ENCODE measurements around the gene ITGBL1.

Gene ITGBL1

DNA sequence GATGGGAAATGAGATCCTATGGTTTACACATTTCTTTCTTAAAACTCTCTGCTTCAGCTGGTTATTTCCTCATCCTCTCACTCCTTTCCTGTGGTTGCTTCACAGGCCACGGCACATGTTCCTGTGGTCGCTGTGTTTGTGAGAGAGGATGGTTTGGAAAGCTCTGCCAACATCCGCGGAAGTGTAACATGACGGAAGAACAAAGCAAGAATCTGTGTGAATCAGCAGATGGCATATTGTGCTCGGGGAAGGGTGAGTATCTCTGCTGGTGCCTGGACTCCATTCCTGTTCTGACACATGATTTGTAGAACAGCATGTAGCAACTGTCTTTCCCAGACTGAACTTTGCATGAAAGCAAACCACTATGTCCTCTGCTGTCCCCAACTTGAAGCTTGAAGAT is 254.2 kb downstream of the ITGBL1 start:
- Histone ChIP-seq H3K36me3 (ENCODE audit: insufficient read depth, low read length) (no peaks in the 10 kb centered on the region), H3K4me1 (ENCODE audit: insufficient read depth, low read length) (peaks cover 62% of the 10 kb centered on the region), H3K4me3 (ENCODE audit: low read depth in 1 of 2, low read length in 2 of 2) (no peak overlapping the region), H3K27me3 (ENCODE audit: insufficient read depth, low read length, poor library complexity) (no peaks in the 10 kb centered on the region), H4K20me1 (ENCODE audit: insufficient read depth, low read length) (no peaks in the 10 kb centered on the region), H3K79me2 (ENCODE audit: insufficient read depth, low read length) (no peaks in the 10 kb centered on the region), H3K27ac (ENCODE audit: low read length) (peak overlapping the region; percentile 78), H2AFZ (ENCODE audit: low read depth, low read length) (no peak overlapping the region; the same call in 1 of the 2 replicates), H3K4me2 (ENCODE audit: insufficient read depth, low read length) (peak overlapping the region; percentile 33), H3K9ac (ENCODE audit: low read depth, low read length) (peak overlapping the region; percentile 43), H3K9me3 (ENCODE audit: insufficient read depth, low read length, severe bottlenecking) (no peaks in the 10 kb centered on the region)
- ATAC-seq (ENCODE audit: insufficient read depth, low read depth), result peak; percentile 90
- peak; percentile 92 for DNase-seq
- TF ChIP-seq CTCF (IDR thresholded peaks at IDR 0.05; ENCODE audit: borderline replicate concordance, extremely low read depth, low read length, poor library complexity, severe bottlenecking) (peak; percentile 51), EZH2 (IDR thresholded peaks at IDR 0.05; ENCODE audit: borderline replicate concordance, low read depth, low read length, severe bottlenecking) (no peak)

DNA sequence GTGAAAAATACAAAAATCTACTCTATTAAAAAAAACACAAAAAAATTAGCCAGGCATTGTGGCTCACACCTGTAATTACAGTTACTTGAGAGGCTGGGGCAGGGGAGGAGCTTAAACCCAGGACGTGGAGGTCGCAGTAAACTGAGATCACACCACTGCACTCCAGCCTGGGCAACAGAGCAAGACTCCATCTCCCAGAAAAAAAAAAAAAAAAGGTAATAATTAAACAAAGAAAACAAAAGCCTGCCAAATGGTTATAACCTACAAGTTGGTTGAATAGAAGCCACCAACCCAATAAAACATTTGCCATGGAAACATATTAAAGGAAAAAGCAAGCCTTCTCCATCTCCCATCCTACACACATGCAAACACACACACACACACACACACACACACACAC is 255.2 kb downstream of the ITGBL1 start:
- H4K20me1 ChIP-seq (ENCODE audit: insufficient read depth, low read length), result no peaks in the 10 kb centered on the region
- peak overlapping the region; percentile 33 for H3K4me2 ChIP-seq (ENCODE audit: insufficient read depth, low read length)
- DNase-seq (peak; percentile 34), ATAC-seq (ENCODE audit: insufficient read depth, low read depth) (no peak)
- no peaks in the 10 kb centered on the region for H3K27me3 ChIP-seq (ENCODE audit: insufficient read depth, low read length, poor library complexity)
- TF ChIP-seq EZH2 (IDR thresholded peaks at IDR 0.05; ENCODE audit: borderline replicate concordance, low read depth, low read length, severe bottlenecking) (no peak), CTCF (IDR thresholded peaks at IDR 0.05; ENCODE audit: borderline replicate concordance, extremely low read depth, low read length, poor library complexity, severe bottlenecking) (no peak)
- no peaks in the 10 kb centered on the region for H3K36me3 ChIP-seq (ENCODE audit: insufficient read depth, low read length)
- H3K4me3 ChIP-seq (ENCODE audit: low read depth in 1 of 2, low read length in 2 of 2), result no peak overlapping the region
- H3K4me1 ChIP-seq (ENCODE audit: insufficient read depth, low read length), result peaks cover 71% of the 10 kb centered on the region
- peak overlapping the region; percentile 43; the same call in 1 of the 2 replicates for H3K9ac ChIP-seq (ENCODE audit: low read depth, low read length)
- no peaks in the 10 kb centered on the region for H3K79me2 ChIP-seq (ENCODE audit: insufficient read depth, low read length)
- peak overlapping the region; percentile 78 for H3K27ac ChIP-seq (ENCODE audit: low read length)
- H3K9me3 ChIP-seq (ENCODE audit: insufficient read depth, low read length, severe bottlenecking), result no peaks in the 10 kb centered on the region
- no peak overlapping the region for H2AFZ ChIP-seq (ENCODE audit: low read depth, low read length)

DNA sequence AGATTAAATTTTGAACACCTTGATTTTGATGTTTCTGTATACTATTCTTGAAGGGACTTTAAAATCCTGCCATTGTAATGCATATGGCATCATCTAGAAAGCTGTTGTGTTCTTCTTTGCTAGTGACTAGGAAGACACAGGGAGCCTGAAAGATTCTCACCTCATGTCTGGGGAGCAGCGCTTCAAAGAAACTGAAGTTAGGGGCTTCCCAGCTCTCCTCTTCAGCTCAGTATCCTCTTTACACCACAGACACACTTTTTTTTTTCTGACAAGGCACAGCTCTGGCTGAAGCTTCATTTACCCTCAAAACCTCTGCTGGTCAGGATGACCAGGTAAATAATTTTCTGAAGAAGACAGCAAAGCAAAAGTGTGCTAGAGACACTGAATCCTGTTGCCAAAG is 255.6 kb downstream of the ITGBL1 start:
- no peak for TF ChIP-seq EZH2 (IDR thresholded peaks at IDR 0.05; ENCODE audit: borderline replicate concordance, low read depth, low read length, severe bottlenecking)
- no peak for TF ChIP-seq CTCF (IDR thresholded peaks at IDR 0.05; ENCODE audit: borderline replicate concordance, extremely low read depth, low read length, poor library complexity, severe bottlenecking)

DNA sequence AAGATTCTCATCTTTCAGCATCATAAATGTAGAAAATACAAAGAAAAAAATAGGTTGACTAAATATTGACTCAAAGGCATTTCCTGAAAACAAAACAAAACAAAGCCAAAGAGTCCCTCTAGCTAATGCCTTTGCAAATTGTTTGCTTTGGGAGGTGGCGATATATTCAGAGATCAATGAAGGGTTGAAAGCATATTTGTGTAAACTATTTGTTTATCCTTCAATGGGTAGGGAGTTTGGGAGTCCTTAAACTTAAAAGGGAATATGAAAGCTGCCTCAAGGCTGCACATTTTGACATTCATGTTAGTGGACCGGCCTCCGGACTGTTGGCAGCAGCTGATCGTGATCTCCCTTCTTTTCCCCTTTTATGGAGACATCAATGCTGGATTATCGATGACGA is 257.5 kb downstream of the ITGBL1 start:
- Histone ChIP-seq H4K20me1 (ENCODE audit: insufficient read depth, low read length) (no peaks in the 10 kb centered on the region), H3K27me3 (ENCODE audit: insufficient read depth, low read length, poor library complexity) (no peaks in the 10 kb centered on the region), H3K4me1 (ENCODE audit: insufficient read depth, low read length) (peaks cover 61% of the 10 kb centered on the region), H2AFZ (ENCODE audit: low read depth, low read length) (no peak overlapping the region), H3K27ac (ENCODE audit: low read length) (no peak overlapping the region), H3K36me3 (ENCODE audit: insufficient read depth, low read length) (no peaks in the 10 kb centered on the region), H3K4me3 (ENCODE audit: low read depth in 1 of 2, low read length in 2 of 2) (no peak overlapping the region), H3K9me3 (ENCODE audit: insufficient read depth, low read length, severe bottlenecking) (no peaks in the 10 kb centered on the region), H3K9ac (ENCODE audit: low read depth, low read length) (no peak overlapping the region), H3K4me2 (ENCODE audit: insufficient read depth, low read length) (no peak overlapping the region), H3K79me2 (ENCODE audit: insufficient read depth, low read length) (no peaks in the 10 kb centered on the region)
- TF ChIP-seq CTCF (IDR thresholded peaks at IDR 0.05; ENCODE audit: borderline replicate concordance, extremely low read depth, low read length, poor library complexity, severe bottlenecking) (no peak), EZH2 (IDR thresholded peaks at IDR 0.05; ENCODE audit: borderline replicate concordance, low read depth, low read length, severe bottlenecking) (no peak)
- DNase-seq (no peak), ATAC-seq (ENCODE audit: insufficient read depth, low read depth) (no peak)

More for the DNA sequence above, 255.6 kb downstream of the ITGBL1 start:
- Histone ChIP-seq H3K27me3 (ENCODE audit: insufficient read depth, low read length, poor library complexity) (no peaks in the 10 kb centered on the region), H3K27ac (ENCODE audit: low read length) (peak overlapping the region; percentile 78), H3K9me3 (ENCODE audit: insufficient read depth, low read length, severe bottlenecking) (no peaks in the 10 kb centered on the region), H3K79me2 (ENCODE audit: insufficient read depth, low read length) (no peaks in the 10 kb centered on the region), H3K4me2 (ENCODE audit: insufficient read depth, low read length) (peak overlapping the region; percentile 30), H3K4me3 (ENCODE audit: low read depth in 1 of 2, low read length in 2 of 2) (no peak overlapping the region), H3K4me1 (ENCODE audit: insufficient read depth, low read length) (peaks cover 76% of the 10 kb centered on the region), H4K20me1 (ENCODE audit: insufficient read depth, low read length) (no peaks in the 10 kb centered on the region), H3K36me3 (ENCODE audit: insufficient read depth, low read length) (no peaks in the 10 kb centered on the region), H2AFZ (ENCODE audit: low read depth, low read length) (peak overlapping the region; percentile 41), H3K9ac (ENCODE audit: low read depth, low read length) (peak overlapping the region; percentile 17)
- ATAC-seq (ENCODE audit: insufficient read depth, low read depth), result peak; percentile 22
- peak; percentile 49 for DNase-seq
